Muscle of leg (tissue), 11 donors: Measurements from ENCODE around the gene KDM2B. TPM values are rescaled to one million over a fixed set of nuclear protein-coding genes. Genes with fewer than 3 reads are reported as not detected.
A peak's percentile ranks its signal among the peaks of the same experiment; 100 is the strongest.
"Not testable (repeated sequence)": the region's sequence is repeated elsewhere in the genome, so short reads cannot be mapped to it uniquely, and the experiment has no call there.

Source experiments
- DNase-seq: peaks from one replicate; pipeline ENCODE4 v3.0.0; 2013
- H3K27ac ChIP-seq: one replicate; pipeline ENCODE4 v1.5.1; 2013; ENCODE audit warnings: mild to moderate bottlenecking, low read length, control low read depth
- H3K27me3 ChIP-seq: one replicate; pipeline ENCODE4 v1.6.1; 2013; ENCODE audit warnings: low read length; ENCODE audit not compliant: control insufficient read depth, insufficient read depth
- H3K36me3 ChIP-seq: one replicate; pipeline ENCODE4 v1.6.1; 2013; ENCODE audit warnings: low read length; ENCODE audit not compliant: control insufficient read depth, insufficient read depth
- H3K4me1 ChIP-seq: one replicate; pipeline ENCODE4 v1.6.1; 2013; ENCODE audit warnings: low read length; ENCODE audit not compliant: control insufficient read depth, insufficient read depth
- H3K4me3 ChIP-seq: one replicate; pipeline ENCODE4 v1.5.1; 2013; ENCODE audit warnings: low read length, control low read depth
- H3K9me3 ChIP-seq: replicated peaks from 2 replicates; pipeline ENCODE4 v1.6.1; 2013; ENCODE audit warnings: low read depth, low read length; ENCODE audit not compliant: control insufficient read depth
- WGBS: methylation state at CpG from one replicate; pipeline ENCODE4 v1.1.5; 2013; ENCODE audit warnings: missing lambda C conversion rate; ENCODE audit not compliant: insufficient coverage; 5-methylcytosine and 5-hydroxymethylcytosine counted together
- polyA plus RNA-seq, 8 donors: library from polyadenylated mRNA; unstranded; fragments of 120-200 nt; gene quantifications; one replicate each; pipeline versions ENCODE4 v1.2.1 to v1.2.3, GENCODE V29; 2013; ENCODE audit warnings: inconsistent platforms in 1 of 8, low replicate concordance in 1 of 8; ENCODE audit not compliant: insufficient read length in 8 of 8, insufficient read depth in 1 of 8
- total RNA-seq: library from RNA; stranded (reverse); fragments of 120-200 nt; gene quantifications from one replicate; pipeline ENCODE4 v1.2.4, GENCODE V29; 2013

Gene KDM2B
- total and polyA plus RNA-seq, 9 donors, result 15.3 to 27.3 (median 23.2) TPM

DNA sequence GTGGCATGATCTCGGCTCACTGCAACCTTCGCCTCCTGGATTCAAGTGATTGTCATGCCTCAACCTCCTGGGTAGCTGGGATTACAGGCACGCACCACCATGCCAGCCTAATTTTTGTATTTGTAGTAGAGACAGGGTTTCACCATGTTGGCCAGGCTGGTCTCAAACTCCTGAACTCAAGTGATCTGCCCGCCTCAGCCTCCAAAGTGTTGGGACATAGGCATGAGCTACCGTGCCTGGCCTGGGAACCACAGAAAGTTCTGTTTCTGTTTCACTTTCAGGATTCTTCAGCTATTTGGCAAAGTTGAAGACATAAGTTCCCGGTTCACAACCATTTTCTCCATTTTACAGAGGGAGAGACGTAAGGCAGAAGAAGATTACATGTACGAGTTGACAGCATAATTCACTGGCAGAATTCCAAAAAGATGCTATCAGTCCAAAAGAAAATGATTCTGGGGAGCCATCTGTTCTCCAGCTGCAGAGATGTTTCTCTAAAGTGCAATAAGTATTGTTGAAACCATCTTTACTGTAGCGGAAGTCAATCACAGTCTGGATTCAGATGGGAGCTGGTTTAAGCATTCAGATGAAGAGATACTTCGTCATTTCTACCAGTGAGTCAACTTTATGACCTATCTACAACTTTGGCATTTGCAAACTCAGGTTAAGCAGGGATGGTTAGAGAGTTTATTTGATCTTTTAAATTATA is 189.1 kb downstream of the KDM2B start:
- H3K27ac ChIP-seq, result no peak overlapping the region
- no peaks in the 10 kb centered on the region for H3K4me1 ChIP-seq
- peak; percentile 62 for DNase-seq
- 58% methylated on average over 6 of the region's 10 CpGs for WGBS
- H3K4me3 ChIP-seq, result no peak overlapping the region
- no peaks in the 10 kb centered on the region for H3K9me3 ChIP-seq
- no peaks in the 10 kb centered on the region for H3K36me3 ChIP-seq
- H3K27me3 ChIP-seq, result no peaks in the 10 kb centered on the region

DNA sequence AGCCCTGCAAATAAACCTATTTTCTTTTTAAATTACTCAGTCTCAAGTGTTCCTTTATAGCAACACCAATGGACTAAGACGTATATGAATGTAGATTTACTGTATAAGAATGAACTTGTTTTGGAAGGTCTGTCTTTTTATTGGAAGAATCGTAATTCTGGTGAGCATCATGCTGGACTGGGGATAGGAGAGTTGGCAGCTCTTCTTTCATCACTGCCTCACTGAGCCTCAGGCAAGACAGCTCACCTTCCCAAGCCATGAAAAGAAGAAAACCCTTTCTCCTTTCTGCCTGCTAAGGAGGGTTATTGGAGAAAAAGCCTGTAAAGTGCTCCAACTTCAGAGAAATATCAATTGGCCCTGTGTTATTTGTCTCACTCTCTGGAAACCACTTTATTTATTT is 190.0 kb downstream of the KDM2B start:
- H3K4me1 ChIP-seq, result no peaks in the 10 kb centered on the region
- WGBS, result no CpG with 5 or more reads among the region's 2 CpGs
- H3K36me3 ChIP-seq, result no peaks in the 10 kb centered on the region
- no peak for DNase-seq
- H3K9me3 ChIP-seq, result no peaks in the 10 kb centered on the region
- H3K4me3 ChIP-seq, result no peak overlapping the region
- no peak overlapping the region for H3K27ac ChIP-seq
- no peaks in the 10 kb centered on the region for H3K27me3 ChIP-seq

DNA sequence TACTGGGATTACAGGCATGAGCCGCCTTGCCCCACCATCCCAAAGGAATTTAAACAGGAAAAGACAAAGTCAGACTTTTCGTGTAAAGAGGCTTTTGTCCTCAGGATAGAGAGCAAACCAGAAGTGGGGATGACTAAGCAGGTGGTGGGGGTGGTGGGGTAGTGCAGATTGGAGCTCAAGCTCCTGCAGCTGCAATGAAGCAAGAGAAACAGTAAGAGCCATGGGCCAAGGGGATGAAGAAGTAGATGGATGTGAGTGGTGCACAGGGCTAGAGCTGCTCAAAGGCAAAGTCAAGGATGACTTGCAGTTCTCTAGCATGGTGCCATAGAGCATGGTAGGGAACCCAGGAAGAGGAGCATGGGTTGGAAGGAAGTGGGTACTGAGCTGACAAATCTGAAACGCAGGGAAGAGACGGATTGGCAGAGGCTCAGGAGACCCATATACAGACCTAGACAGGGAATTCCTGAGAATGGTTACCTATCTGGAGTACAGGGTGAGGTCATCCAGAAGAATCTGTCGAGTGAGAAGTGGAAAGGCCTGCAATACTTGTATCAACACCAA is 192.3 kb downstream of the KDM2B start:
- Histone ChIP-seq H3K36me3 (no peaks in the 10 kb centered on the region), H3K9me3 (no peaks in the 10 kb centered on the region), H3K27me3 (no peaks in the 10 kb centered on the region), H3K4me3 (no peak overlapping the region), H3K27ac (no peak overlapping the region), H3K4me1 (no peaks in the 10 kb centered on the region)
- 58% methylated on average over 4 of the region's 5 CpGs for WGBS
- no peak for DNase-seq

DNA sequence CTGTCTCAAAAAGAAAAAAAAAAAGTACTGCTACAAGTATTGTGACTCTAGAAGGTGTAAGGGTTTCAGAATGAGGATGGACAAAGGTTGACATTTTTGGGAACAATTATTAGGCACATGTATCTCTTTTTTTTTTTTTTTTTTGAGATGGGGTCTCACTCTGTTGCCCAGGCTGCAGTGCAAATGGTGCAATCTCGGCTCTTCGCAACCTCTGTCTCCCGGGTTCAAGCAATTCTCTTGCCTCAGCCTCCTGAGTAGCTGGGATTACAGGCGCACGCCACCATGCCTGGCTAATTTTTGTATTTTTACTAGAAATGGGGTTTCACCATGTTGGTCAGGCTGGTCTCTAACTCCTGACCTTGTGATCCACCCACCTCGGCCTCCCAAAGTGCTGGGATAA is 195.9 kb downstream of the KDM2B start:
- not testable (repeated sequence) for H3K9me3 ChIP-seq, H3K27ac ChIP-seq, H3K27me3 ChIP-seq, H3K36me3 ChIP-seq, H3K4me1 ChIP-seq, DNase-seq, H3K4me3 ChIP-seq
- no CpG with 5 or more reads among the region's 6 CpGs for WGBS

DNA sequence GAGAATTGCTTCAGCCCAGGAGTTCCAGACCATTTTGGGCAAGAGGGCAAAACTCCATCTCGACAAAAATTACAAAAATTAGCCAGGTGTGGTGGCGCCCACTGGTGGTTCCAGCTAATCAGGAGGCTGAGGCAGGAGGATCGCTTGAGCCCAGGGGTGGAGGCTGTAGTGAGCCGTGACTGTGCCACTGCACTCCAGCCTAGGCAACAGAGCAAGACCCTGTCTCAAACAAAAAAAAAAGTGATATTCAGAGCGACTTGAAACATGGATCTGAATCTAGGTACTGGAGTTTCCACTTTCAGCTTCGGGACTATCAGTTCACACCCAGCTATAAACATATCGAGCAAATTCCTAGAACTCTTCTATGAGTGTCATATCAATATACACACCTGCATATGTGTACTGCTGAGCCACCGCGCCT is 197.2 kb downstream of the KDM2B start:
- no peaks in the 10 kb centered on the region for H3K4me1 ChIP-seq
- H3K36me3 ChIP-seq, result no peaks in the 10 kb centered on the region
- no peak for DNase-seq
- H3K27ac ChIP-seq, result no peak overlapping the region
- H3K27me3 ChIP-seq, result no peaks in the 10 kb centered on the region
- no peak overlapping the region for H3K4me3 ChIP-seq
- WGBS, result 90% methylated on average over 5 of the region's 9 CpGs
- no peaks in the 10 kb centered on the region for H3K9me3 ChIP-seq

DNA sequence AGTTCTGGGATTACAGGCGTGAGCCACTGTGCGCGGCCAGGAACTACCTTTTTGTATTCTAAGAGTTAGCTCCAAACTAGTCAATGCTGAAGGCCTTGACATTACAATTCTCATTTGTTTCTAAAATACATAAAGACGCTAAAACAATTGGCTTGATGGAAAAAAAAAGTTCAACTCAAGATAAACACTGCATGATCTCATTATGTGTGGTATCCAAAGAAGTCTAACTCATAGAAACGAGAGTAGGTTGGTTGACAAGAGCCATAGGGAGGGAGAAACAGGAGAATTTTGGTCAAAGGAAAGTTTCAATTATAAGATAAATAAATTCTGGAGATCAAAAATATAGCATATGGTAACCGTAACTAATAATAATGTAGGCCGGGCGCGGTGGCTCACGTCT is 200.9 kb downstream of the KDM2B start:
- H3K27ac ChIP-seq, result no peak overlapping the region
- H3K9me3 ChIP-seq, result no peaks in the 10 kb centered on the region
- no peaks in the 10 kb centered on the region for H3K27me3 ChIP-seq
- no peak overlapping the region for H3K4me3 ChIP-seq
- H3K4me1 ChIP-seq, result no peaks in the 10 kb centered on the region
- no CpG with 5 or more reads among the region's 10 CpGs for WGBS
- no peak for DNase-seq
- H3K36me3 ChIP-seq, result no peaks in the 10 kb centered on the region

Other genes with a start within 250 kb of the KDM2B start
- 114 TPM for gene ANAPC5, start 228.6 kb downstream of the KDM2B start, total RNA-seq
- 100 to 1,000 TPM in 5 of 8 donors, 10 to 100 TPM in 3; 93.3 to 109 (median 104) TPM for gene ANAPC5, start 228.6 kb downstream of the KDM2B start, polyA plus RNA-seq
- 33.7 TPM for gene RNF34, start 180.9 kb downstream of the KDM2B start, total RNA-seq
- gene RNF34, start 180.9 kb downstream of the KDM2B start, polyA plus RNA-seq, result 10 to 100 TPM; 24.0 to 30.9 (median 27.5) TPM
- gene ORAI1, start 45.5 kb upstream of the KDM2B start, total RNA-seq, result 12.2 TPM
- 10 to 100 TPM; 24.5 to 46.8 (median 41.4) TPM for gene ORAI1, start 45.5 kb upstream of the KDM2B start, polyA plus RNA-seq
- gene MORN3, start 88.6 kb upstream of the KDM2B start, total RNA-seq, result 0.13 TPM
- under 1 TPM; 0.16 to 0.96 (median 0.23) TPM for gene MORN3, start 88.6 kb upstream of the KDM2B start, polyA plus RNA-seq
- gene TMEM120B, start 131.7 kb upstream of the KDM2B start, total RNA-seq, result 10.2 TPM
- gene TMEM120B, start 131.7 kb upstream of the KDM2B start, polyA plus RNA-seq, result 10 to 100 TPM; 13.1 to 28.1 (median 17.5) TPM
- 3.3 TPM for gene RHOF, start 212.7 kb upstream of the KDM2B start, total RNA-seq
- gene RHOF, start 212.7 kb upstream of the KDM2B start, polyA plus RNA-seq, result 1 to 10 TPM; 1.2 to 3.5 (median 1.9) TPM
- gene SETD1B, start 223.0 kb upstream of the KDM2B start, total RNA-seq, result 3.6 TPM
- 10 to 100 TPM in 5 of 8 donors, 1 to 10 TPM in 3; 6.6 to 13.4 (median 10.3) TPM for gene SETD1B, start 223.0 kb upstream of the KDM2B start, polyA plus RNA-seq